WERI-Rb-1 (cell line): ENCODE results near the gene UGT2B11.

Source experiments
- DNase-seq: peaks from one replicate; pipeline ENCODE4 v3.0.0-alpha.2; 2020
- H3K27ac ChIP-seq: fragments of 250-450 bp; sonication (Bioruptor Pico); 2 replicates; pipeline ENCODE4 v1.5.1; 2020; ENCODE audit warnings: mild to moderate bottlenecking, moderate library complexity
- H3K27me3 ChIP-seq: fragments of 250-450 bp; sonication (Bioruptor Pico); 2 replicates; pipeline ENCODE4 v1.5.1; 2021; ENCODE audit warnings: mild to moderate bottlenecking, low read depth, moderate library complexity; ENCODE audit not compliant: insufficient read depth, severe bottlenecking
- H3K36me3 ChIP-seq: fragments of 250-450 bp; sonication (Bioruptor Pico); 2 replicates; pipeline ENCODE4 v1.5.1; 2020; ENCODE audit warnings: mild to moderate bottlenecking, moderate library complexity
- H3K4me3 ChIP-seq: 2 replicates; pipeline ENCODE4 v1.5.1; 2011; ENCODE audit warnings: low read depth, mild to moderate bottlenecking, control low read depth, low read length
- H3K9me3 ChIP-seq: fragments of 250-450 bp; sonication (Bioruptor Pico); 2 replicates; pipeline ENCODE4 v1.5.1; 2021; ENCODE audit warnings: mild to moderate bottlenecking, moderate library complexity; ENCODE audit not compliant: severe bottlenecking
- CTCF ChIP-seq: IDR thresholded peaks from 2 replicates; pipeline ENCODE4 v1.5.1; 2011; ENCODE audit warnings: low read depth, mild to moderate bottlenecking, control low read depth, inconsistent platforms, low read length

Gene UGT2B11

GRCh38 chr4:69154021-69154420 lies 60.5 kb downstream of the UGT2B11 start:
- Histone ChIP-seq H3K27me3 (no peaks in the 10 kb centered on the region), H3K27ac (no peak overlapping the region), H3K9me3 (no peaks in the 10 kb centered on the region), H3K4me3 (no peak overlapping the region), H3K36me3 (no peaks in the 10 kb centered on the region)
- TF ChIP-seq CTCF, result no peak
- DNase-seq, result no peak
